NB4 (cell line): ENCODE data around the gene CACNA2D3.

Source experiments
- DNase-seq: peaks from one replicate; pipeline ENCODE4 v3.0.0; 2010; ENCODE audit warnings: low read depth
- H3K4me3 ChIP-seq: one replicate; pipeline ENCODE4 v1.5.1; 2011; ENCODE audit warnings: mild to moderate bottlenecking, low read depth, low read length, moderate library complexity
- CTCF ChIP-seq: IDR thresholded peaks from one replicate; pipeline ENCODE4 v1.5.1; 2012; ENCODE audit warnings: low read depth, low read length
- MAX ChIP-seq: IDR thresholded peaks from 2 replicates; pipeline ENCODE4 v1.6.1; 2011; ENCODE audit warnings: low read depth, low read length
- MYC ChIP-seq: IDR thresholded peaks from 2 replicates; pipeline ENCODE4 v1.6.1; 2011; ENCODE audit warnings: low read depth, low read length
- POLR2A ChIP-seq: IDR thresholded peaks from 2 replicates; pipeline ENCODE4 v1.6.1; 2011; ENCODE audit warnings: mild to moderate bottlenecking; ENCODE audit not compliant: insufficient read length; ENCODE audit errors: extremely low read depth

CACNA2D3 gene

GRCh38 chr3:55077726-55078125 lies 955.4 kb downstream of the CACNA2D3 start:
- H3K4me3 ChIP-seq = no peak overlapping the region
- DNase-seq = no peak
- TF ChIP-seq MYC (no peak), POLR2A (no peak), MAX (no peak), CTCF (no peak)

- H3K4me3 ChIP-seq = no peak overlapping the region
- no peak for TF ChIP-seq MYC
- TF ChIP-seq POLR2A = no peak
- TF ChIP-seq MAX = no peak
- no peak for TF ChIP-seq CTCF
- DNase-seq = no peak
Measured at GRCh38 chr3:55078876-55079275, 956.5 kb downstream of the CACNA2D3 start.

GRCh38 chr3:55085231-55085630 lies 962.9 kb downstream of the CACNA2D3 start:
- no peak overlapping the region for H3K4me3 ChIP-seq
- no peak for DNase-seq
- TF ChIP-seq MAX = no peak
- no peak for TF ChIP-seq MYC
- TF ChIP-seq POLR2A = no peak
- TF ChIP-seq CTCF = no peak

- TF ChIP-seq MAX (no peak), POLR2A (no peak), CTCF (no peak), MYC (no peak)
- H3K4me3 ChIP-seq = no peak overlapping the region
- no peak for DNase-seq
Measured at GRCh38 chr3:55089211-55089610, 966.9 kb downstream of the CACNA2D3 start.

- DNase-seq = no peak
- TF ChIP-seq POLR2A (no peak), MYC (no peak), CTCF (no peak), MAX (no peak)
- H3K4me3 ChIP-seq = no peak overlapping the region
Measured at GRCh38 chr3:55090291-55090690, 967.9 kb downstream of the CACNA2D3 start.

GRCh38 chr3:55090746-55091145 lies 968.4 kb downstream of the CACNA2D3 start:
- no peak for DNase-seq
- TF ChIP-seq POLR2A = no peak
- no peak for TF ChIP-seq MYC
- no peak for TF ChIP-seq CTCF
- TF ChIP-seq MAX = no peak
- H3K4me3 ChIP-seq = no peak overlapping the region
